ENCODE results near the gene GNAI2.
A peak's percentile ranks its signal among the peaks of the same experiment; 100 is the strongest.
"Not testable (repeated sequence)": the region's sequence is repeated elsewhere in the genome, so short reads cannot be mapped to it uniquely, and the experiment has no call there.

Gene GNAI2

DNA sequence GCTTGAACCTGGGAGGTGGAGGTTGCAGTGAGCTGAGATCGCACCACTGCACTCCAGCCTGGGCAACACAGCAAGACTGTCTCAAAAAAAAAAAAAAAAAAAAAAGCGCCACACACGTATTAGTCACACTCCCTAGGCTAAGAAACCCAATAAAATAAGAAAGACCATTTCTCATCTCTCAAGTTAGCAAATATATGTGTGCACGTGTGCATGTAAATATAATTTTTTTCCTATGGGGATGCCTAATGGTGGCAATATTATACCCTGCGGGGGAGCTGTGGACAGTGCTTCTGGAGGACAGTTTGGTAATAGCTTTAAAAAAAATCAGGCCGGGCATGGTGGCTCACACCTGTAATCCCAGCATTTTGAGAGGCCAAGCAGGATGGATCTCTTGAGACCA lies 48.1 kb downstream of the GNAI2 start:
- not testable (repeated sequence) for DNase-seq

DNA sequence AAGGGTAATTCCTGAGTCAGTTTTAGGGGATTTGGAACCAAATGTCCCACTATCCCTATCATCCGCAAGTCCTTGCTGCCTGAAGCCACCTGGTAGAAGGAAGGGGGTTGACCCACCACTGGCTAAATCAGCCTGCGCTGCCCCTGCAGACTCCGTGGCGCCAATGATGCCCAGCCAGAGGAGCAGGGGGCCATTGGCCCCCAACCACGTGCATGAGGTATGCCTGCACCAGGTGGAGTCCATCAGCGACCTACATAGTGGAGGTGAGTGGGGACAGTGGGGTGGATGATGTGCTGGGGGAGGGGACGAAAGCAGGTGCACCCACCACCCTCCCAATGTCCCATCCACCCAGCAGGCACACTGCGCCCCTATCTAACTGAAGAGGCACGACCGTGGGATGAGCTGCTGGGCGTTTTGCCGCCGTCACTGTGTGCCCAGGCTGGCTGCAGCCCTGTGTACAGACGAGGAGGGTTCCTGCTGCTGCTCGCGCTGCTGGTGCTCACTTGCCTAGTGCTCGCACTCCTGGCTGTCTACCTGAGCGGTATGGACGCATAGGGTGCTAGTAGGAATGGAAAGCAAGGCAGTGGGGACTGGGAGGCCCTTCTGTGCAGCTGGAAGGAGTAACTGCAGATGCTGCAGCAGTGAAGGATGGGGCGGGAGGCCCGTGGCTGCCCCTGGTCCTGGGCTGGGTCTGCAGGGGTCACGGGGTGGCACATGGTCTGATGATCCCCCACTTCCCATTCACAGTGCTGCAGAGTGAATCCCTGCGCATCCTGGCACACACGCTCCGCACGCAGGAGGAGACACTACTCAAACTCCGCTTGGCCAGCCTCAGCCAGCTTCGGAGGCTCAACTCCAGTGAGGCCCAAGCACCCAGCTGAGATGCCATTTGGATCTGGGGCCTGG lies 50.6 kb downstream of the GNAI2 start:
- DNase-seq: no peak

DNA sequence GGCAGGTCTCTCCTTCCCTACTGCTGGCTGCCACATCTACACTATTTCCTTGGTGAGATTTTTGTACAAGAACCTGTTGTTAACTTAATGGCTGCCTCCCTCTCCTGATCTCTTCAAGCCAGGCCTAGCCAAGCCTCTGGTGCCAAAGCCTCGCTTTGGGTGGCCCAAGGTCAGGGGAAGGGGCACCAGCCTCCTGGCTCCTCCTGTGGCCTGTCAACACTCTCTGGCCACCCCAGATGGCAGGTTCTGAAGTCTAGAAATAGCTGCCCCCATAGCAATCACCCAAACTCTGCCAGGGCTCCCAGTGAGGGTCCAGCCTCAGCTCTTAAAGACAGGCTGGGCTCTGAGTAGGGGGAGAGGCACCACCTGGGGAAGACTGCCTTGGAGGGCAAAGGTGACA lies 51.3 kb downstream of the GNAI2 start:
- no peak for DNase-seq

DNA sequence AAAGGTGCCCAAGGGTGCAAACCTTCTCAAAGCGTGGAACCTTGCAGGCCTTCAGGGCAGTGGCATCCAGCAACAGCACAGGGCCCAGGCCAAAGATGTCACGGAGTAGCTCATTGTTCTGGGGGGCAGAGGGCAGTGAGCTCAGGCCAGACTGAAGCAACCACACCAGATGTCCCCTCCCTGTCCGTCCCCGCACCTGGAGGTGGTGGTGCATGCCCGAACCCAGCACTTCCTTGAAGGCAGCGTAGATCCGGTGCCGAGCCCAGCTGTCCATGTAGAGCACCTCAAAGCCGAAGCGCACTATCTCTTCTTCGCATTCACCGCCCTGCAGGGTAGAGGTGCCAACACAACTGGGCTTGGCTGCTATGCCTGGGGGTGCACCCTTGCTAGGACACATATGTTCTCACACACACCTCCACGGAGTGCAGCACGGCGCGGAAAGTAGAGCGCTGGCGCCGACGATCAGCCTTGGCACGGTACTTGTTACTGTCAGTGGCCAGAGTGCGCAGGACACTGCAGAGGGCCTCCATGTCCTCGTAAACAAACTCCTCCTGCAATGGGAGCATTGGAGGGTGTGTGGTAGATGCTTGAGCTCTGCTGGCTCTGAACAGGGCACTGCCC lies 52.5 kb downstream of the GNAI2 start:
- DNase-seq: no peak

DNA sequence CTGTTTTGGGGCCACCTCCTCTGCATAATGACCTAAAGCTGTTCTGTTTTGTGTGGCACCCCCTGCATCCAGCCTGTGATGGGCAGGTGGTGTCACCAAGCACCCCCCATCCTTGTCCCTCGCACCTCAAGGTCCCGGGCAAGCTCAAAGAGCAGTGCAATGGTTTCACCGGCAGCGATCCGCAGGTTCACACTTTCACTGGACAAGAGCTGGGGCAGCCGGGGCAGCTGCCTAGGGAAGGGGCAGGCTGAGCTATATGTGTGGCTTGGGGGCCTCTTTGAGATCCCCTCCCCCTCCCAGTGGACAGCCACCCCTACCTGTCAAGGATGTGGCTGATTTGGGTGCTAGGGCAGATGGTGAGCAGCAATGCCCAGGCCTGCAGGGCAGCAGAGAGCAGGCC lies 53.1 kb downstream of the GNAI2 start:
- DNase-seq: no peak

DNA sequence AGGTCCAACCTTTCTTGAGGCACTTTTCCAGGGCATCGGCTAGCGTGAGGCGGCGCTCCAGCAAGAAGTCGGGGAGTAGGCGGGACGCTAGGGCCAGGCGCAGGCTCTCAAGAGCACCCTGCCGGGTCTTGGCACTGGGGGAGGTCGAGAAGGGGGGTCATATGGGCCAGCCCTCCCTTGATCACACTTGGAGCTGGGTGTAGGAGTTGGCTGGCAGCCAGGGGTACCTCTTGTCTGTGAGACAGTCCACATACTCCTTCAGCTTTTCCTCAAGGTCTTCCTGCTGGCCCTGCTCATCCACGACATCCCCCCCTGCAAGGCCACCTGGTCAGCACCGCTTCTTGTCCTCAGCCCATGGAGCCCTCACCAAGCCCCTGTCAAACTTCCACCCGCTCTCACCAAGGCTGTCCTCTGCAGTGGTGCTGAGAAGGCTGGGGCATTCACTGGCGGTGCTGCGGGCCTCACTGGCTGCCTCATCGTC lies 54.2 kb downstream of the GNAI2 start:
- no peak for DNase-seq

DNA sequence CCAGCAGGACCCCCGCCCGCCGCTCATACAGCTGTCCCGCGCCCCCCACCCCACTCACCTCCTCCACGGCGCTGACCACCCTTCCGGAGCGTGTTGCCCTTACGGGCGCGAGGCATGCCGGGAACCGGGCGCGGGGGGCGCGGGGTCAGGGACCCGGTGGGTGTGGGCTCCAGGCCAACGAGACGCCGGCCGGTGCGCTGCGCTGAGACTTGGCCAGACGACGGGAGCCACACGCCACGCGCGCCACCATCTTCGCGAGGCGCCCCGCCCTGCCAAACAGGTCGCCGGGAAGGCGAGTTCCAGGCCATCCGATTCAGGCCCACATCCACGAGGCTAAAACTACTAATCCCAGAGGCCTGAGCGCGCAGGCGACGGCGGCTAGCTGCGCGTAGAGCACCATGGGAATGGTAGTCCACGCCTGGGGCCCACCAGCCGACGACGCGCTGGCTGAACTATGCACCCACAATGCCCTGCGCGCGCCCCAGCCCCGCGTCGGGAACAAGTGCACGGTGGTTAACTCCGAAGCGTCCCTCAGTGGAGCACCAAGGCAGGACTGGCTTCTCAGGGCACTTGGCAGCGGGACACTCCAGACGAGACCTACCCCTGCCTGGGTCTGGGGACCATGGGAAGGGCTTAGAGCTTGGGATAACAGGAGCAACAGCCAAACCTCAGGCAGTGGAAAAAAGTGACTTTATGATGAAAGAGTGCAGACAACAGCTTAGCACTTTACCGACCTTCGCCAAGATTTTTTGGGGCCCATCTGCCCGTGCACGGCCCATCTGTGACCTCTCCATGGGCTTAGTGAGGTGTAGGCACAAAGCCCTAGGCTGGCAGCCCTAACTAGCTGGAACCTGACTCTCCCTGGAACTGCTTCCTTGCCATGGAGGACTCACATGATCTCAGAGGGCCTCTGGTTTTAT lies 56.4 kb downstream of the GNAI2 start, which contains the start of gene IFRD2:
Gene IFRD2, minus strand, starts transcription at position 271 of the 920 bp plus-strand sequence. Its CDS starts 155 bp downstream, at position 116.
- peak; percentile 97 for DNase-seq

DNA sequence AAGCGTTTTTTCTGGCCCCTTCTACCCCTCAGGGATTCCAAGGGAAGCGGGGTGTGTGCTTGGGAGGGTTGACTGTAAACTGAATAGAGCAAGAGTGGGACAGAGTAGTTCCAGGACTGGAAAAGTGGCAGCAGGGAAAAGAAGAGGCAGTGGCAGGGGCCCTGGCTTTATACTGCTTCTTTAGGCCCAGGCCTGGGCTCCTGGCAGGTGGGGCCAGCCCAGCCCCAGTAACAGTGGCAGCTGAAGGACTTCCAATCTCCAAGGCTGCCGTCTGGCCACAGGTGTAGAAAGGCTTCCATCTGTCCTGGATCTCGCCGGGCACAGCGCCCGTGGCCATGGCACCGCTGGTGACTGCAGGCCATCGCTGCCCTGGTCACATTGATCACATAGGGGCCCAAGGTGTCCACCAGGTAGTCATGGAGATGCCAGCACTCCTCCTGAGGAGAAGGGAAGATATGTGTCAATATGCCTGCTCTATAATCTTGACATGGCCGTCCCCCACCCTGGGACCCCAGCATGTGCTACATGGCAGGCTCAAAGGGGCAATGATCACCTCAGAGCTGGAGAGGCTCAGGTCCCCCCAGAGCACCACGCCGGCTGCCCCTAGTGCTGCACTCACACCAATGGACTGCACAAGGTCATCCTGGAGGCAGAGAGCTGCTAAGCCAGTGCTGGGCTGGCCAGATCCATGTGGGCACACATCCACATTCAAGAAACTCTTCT lies 57.2 kb downstream of the GNAI2 start:
- no peak for DNase-seq

DNA sequence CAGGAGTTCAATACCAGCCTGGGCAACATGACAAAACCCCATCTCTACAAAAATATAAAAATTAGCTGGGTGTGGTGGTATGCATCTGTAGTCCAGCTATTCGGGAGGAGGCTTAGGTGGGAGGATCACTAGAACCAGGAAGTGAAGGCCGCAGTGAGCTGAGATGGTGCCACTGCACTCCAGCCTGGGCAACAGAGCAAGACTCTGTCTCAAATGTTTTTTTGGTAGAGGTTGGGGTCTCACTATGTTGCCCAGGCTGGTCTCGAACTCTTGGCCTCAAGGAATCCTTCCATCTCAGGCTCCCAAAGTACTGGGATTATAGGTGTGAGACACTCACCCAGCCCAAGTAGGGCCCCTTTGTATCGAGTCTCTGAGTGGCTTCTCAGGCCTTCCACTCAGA lies 58.1 kb downstream of the GNAI2 start:
- no peak for DNase-seq

DNA sequence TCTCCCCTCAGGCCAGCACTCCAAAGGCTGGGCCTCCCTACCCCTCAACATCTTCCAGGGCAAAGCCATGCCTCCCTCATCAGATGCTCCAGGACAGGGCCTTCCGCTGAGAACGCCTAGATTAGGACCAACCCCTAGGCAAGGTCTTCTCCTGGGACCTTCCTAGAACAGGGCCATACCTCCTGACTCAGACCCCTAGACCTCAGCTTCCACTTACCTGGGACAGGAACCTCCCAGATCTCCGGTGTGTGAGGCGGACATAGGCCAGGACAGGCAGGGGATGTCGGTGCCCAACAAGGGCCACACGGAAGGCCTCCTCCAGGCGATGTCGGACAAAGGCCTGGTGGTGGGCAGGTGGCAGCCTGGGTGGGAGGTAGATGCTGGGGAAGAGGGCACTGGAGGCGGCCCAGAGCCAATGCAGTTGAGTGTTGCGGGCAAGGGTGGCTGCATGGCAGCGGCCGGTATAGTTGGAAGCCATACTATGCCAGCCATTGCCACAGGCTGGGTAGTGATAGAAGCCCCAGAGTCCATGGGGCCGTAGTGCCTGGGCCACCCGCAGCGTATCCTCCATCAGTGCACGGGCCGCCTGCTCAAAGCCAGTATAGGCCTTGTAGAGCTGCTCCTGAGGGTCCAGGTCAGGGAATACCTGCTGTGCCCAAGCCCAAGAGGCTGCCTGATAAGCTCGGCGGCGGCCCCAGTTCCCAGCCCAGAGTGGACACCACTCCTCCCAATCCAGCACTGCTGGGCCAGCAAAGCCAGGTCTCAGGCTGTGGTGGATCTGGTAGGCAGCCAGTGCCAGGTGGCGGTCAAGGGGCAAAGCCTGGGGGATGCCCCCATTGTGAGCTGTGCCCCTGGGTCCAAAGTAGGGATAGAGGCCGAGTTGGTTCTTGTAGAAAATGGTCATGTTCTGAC lies 58.7 kb downstream of the GNAI2 start:
- no peak for DNase-seq

DNA sequence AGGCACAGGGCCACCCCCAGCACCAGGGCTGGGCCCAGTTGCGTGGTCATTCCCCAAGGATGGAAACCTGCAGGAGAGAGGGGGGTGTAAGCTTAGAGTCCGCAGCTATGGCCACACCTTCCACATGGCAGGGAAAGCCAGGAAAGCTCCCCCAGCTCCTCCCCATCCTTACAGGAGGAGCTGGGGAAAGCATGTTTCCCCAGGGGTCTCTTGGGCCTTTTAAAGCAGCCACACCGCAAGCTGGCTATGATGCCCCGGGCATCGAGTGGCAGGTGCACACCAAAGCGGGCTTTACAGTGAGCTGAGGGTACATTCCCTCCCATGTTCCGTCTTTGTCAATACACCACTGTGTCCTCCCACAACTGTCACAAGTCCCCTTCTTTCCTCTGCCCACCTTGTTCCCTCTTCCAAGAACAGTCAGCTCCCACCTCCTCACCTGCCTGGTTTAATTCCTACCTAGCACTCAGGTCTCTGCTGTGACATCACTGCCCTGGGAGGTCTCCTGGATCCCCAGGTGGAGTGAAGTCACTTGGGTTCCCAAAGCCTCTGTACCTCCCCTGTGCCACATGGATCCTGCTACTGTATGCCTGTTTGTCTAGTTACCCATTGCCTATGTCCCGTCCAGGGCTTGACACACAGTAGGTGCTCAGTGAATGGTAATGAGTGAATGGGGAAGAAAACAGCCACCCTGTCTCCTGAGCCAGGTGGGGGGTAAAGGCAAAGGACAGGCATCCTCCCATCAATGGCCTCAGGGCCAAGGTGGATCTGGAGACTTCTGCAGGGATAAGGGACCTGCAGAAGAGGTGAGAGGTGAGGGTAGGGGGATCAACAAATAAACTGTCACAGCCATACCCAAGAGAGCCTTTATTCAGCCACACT lies 59.8 kb downstream of the GNAI2 start:
- DNase-seq: no peak

DNA sequence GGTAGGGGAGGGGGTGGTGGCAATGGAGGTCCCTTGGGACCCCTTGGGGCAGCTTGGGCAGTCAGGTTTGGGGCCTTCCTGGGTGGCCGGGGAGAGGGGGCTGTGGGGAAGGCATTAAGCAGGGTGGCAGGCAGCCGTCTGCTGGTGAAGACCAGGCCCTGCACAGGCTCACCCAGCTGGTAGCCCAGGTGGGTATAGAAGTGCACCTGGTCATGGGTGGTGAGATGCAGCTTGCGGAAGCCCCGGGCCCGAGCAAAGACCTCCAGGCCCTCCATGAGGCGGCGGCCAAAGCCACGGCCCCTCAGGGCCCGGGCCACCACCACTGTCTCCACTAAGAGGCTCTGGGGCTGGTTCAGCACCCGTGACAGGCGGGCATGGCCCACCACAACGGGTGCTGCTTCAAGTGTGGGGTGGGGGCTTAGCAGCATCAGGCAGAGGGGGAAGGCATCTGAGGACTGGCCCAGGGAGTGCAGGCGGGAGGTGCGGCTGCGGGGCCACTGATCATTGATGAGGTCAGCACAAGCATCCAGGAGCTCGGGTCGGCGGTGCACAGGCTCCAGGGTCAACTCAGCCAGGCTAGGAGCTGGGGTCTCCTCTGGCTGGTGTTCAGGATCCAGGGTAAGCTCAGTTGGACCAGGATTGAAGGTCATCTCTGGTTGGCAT lies 60.8 kb downstream of the GNAI2 start:
- DNase-seq: no peak

DNA sequence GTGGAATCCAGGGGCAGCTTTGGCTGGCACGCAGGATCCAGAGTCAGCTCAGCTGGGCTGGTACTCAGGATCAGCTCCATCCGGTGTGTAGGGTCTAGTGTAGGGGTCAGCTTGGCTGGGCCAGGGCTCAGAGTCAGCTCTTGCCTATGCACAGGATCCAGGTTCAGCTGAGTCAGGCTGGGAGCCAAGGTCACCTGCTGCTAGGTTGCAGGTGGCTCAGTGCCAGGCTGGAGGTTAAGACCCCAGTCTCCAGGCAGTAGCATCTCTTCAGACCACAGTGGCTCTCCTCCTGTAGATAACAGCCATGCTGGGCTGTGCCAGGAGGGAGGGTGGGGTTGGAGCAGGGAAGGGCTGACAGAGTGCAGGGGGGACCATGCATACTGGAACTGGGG lies 61.4 kb downstream of the GNAI2 start:
- DNase-seq: no peak

DNA sequence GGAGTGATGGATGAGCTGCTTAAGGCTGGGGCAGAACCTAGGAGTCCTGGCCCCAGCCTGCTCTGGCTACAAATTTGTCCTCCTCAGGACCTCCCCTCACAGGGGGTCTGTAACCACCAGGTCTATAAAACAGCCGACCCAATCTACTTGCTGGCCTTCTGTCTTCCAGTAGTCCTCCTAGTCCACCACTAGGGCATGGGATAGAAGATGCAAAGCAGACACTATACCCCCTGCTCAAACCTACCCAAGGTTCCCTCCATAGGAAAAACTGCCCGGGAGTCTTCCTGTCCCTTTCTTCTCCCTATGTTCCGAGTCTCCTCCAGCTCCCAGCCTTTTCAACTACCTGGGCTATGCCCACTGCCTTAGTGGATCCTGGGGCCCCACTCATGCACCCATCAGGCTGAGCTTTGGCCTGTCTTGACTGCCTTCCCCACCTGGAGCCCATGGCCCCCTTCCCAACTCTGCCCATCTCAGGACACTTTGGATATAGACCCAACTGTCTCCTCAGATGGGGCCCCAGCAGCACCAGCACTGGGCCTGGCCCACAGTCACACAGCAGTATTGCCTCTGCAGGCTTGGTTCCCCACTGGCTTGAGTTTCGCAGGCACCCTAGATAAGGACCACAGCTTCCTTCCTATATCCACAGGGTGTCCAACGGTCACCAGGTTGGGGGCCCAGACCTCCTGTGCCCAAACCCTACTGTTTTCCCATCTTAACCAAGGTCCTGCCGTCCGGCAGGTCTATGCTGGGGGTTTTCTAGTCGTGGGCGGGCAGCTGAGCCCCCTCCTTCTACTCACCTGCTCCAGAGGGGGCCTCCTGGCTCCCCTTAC lies 62.1 kb downstream of the GNAI2 start:
- no peak for DNase-seq

DNA sequence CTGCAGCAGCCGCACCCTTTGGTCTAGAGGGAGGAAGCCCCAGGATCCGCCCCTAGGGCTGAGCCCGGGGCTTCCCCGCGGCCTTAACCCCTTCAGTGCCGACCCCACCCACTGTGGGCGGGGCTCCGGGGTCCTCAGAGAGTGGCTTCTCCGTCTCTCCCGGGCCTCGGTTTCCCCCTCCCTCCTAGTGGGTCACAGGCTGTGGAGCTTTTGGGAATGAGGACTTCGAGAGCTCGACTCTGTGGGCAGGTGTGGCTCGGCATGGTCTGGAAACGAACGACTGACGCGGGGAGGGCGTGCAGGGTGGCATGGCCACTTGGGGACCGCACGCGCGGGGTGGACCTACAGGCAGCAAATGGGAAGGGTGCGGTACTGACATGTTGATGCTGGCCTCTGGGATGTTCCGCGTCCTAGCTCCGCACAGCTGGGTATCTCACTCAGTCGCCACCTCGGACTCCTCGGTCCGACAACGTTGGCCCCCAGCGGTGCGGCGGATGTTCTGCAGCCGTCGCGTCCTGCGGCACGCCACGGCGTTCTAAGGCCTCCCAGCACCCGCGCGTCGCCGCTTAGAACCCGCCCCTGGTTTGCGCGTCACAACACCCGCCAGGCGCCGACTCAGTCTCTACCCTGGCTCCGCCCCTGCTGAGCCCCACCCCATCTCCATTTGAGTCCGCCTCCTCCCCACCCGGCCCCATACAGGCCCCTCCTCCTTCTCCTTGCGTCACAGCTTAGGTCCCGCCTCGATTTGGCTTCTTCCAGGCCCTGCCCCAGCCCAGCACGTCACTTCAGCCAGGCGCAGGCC lies 63.0 kb downstream of the GNAI2 start, which contains the start of the genes HYAL3 and NAA80:
Gene HYAL3, minus strand, starts transcription at position 570 of the 802 bp plus-strand sequence. CDS start 3,803 bp downstream, outside the sequence.
Gene NAA80, minus strand, starts transcription at position 570 of the 802 bp plus-strand sequence. CDS start 1,942 bp downstream, outside the sequence.
- DNase-seq: peak; percentile 99 to 100

DNA sequence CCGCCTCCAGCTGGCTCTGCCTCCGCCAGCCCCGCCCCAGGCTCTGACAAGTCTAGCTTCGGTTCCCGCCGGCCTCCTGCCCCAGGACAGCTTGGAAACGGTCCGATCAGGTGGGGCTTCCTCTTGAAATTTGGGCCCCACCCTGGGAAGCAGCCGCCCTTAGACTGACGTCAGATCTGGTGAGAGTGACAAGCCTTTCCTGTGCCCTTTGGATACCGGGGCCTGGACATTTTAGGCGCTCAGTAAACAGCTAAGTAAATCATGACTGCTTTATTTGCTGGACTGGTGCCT lies 63.6 kb downstream of the GNAI2 start:
- no peak for DNase-seq

DNA sequence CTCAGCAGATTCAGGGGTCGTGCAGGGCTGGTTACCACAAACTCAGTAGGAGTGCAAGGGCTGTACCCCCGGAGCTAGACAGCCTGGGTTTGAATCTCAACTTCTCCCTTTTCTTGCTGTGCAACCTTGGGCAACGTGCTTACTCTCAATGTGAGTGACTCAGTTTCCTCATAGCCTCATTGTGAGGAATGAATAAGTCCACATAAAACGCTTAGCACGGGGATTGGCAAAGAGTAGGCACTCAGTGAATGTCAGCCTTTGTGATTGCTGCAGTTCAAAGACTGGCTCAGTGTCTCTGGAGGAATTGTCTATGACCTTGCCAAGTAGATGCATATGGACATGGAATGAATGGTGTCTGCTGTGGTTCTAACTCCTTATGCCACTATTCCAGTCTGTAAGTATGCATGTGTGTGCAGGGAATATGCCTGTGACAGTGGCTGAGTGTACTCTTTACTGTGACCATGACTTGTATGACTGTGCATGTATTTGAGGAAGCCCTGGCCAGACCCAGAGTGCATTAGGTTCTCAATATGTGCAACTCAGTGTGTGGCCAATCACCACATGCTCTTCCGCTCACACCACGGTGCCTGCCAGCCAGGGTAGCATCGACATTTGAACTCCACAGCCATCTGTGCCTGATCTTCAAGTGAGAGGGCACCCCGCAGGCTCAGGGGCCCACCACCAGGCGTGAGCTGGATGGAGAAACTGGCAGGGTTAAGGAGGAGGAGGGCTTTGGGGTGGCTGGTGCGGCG lies 64.1 kb downstream of the GNAI2 start:
- peak in 1 of 2 donors; percentile 65 for DNase-seq

Data from CD4-positive, alpha-beta T cell treated with Interleukin-4 for 1 hour (primary cell).